GM21526 (cell line): Measurements from ENCODE around the gene PNO1.
"Not testable (repeated sequence)": the region's sequence is repeated elsewhere in the genome, so short reads cannot be mapped to it uniquely, and the experiment has no call there.

Experiments used
- ATAC-seq: cut with Tn5 transposase; IDR thresholded peaks from one replicate; pipeline ENCODE4 v1.9.1; 2021; ENCODE audit warnings: moderate library complexity; ENCODE audit not compliant: unreplicated experiment, low FRiP score

The PNO1 gene

GRCh38 chr2:68156419-68156818 is 1.3 kb upstream of the PNO1 start:
- ATAC-seq = no peak

- ATAC-seq = peak; percentile 35
These were observed 686 bp upstream of the PNO1 start for GRCh38 chr2:68157002-68157401.

GRCh38 chr2:68158134-68158447 is 403 bp downstream of the PNO1 start:
- ATAC-seq = no peak

GRCh38 chr2:68163641-68164040 is 6.0 kb downstream of the PNO1 start:
- no peak for ATAC-seq

- no peak for ATAC-seq
These were observed 9.5 kb downstream of the PNO1 start for GRCh38 chr2:68167186-68167585.

- ATAC-seq = no peak
These were observed 11.6 kb downstream of the PNO1 start for GRCh38 chr2:68169308-68169707.

- ATAC-seq = no peak
These were observed 13.5 kb downstream of the PNO1 start for GRCh38 chr2:68171146-68171545.

- ATAC-seq = no peak
These were observed 14.0 kb downstream of the PNO1 start for GRCh38 chr2:68171684-68172083.

GRCh38 chr2:68172521-68172920 is 14.8 kb downstream of the PNO1 start:
- ATAC-seq = no peak

GRCh38 chr2:68172990-68173700 is 15.5 kb downstream of the PNO1 start:
- ATAC-seq = no peak

- ATAC-seq = not testable (repeated sequence)
These were observed 17.5 kb downstream of the PNO1 start for GRCh38 chr2:68175210-68175609.

- no peak for ATAC-seq
These were observed 19.0 kb downstream of the PNO1 start for GRCh38 chr2:68176657-68177056.

- no peak for ATAC-seq
These were observed 19.9 kb downstream of the PNO1 start for GRCh38 chr2:68177541-68177940.

GRCh38 chr2:68178432-68178831 is 20.7 kb downstream of the PNO1 start:
- ATAC-seq = no peak

- no peak for ATAC-seq
These were observed 21.4 kb downstream of the PNO1 start for GRCh38 chr2:68178954-68179627.

GRCh38 chr2:68182902-68183301 is 25.2 kb downstream of the PNO1 start:
- ATAC-seq = no peak

GRCh38 chr2:68185541-68186164 is 28.0 kb downstream of the PNO1 start:
- no peak for ATAC-seq

- ATAC-seq = no peak
These were observed 29.6 kb downstream of the PNO1 start for GRCh38 chr2:68187329-68187728.

GRCh38 chr2:68188831-68189230 is 31.1 kb downstream of the PNO1 start:
- no peak for ATAC-seq

GRCh38 chr2:68189991-68190784 is 32.5 kb downstream of the PNO1 start:
- ATAC-seq = no peak
